HG03095 (cell line): ENCODE data around the gene CCDC171.

ENCODE experiments used
- ATAC-seq: cut with Tn5 transposase; IDR thresholded peaks from one replicate; pipeline ENCODE4 v1.9.1; 2021; ENCODE audit warnings: moderate library complexity; ENCODE audit not compliant: unreplicated experiment

The CCDC171 gene

GRCh38 chr9:15975101-15975778 lies 422.4 kb downstream of the CCDC171 start:
- no peak for ATAC-seq

GRCh38 chr9:15977438-15977837 lies 424.6 kb downstream of the CCDC171 start:
- no peak for ATAC-seq

DNA sequence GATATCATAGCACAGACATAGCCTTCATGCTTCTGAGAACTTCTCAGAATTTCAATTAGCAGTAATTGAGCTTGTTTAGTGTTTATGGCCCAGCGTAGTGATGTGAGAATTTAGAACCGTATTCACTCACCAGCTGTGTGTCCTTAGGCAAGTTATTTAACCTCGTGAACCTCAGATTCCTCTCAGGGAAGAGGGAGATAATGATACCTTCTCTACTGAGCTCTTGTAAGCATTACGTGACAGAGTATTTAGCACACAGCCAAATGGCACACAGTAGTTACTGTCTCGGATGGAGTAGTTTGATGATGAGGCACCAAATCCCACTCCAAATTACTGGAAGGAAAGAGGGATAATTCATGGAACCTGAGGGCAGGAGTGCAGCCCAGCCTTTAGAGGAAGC lies 429.3 kb downstream of the CCDC171 start:
- ATAC-seq, result no peak

DNA sequence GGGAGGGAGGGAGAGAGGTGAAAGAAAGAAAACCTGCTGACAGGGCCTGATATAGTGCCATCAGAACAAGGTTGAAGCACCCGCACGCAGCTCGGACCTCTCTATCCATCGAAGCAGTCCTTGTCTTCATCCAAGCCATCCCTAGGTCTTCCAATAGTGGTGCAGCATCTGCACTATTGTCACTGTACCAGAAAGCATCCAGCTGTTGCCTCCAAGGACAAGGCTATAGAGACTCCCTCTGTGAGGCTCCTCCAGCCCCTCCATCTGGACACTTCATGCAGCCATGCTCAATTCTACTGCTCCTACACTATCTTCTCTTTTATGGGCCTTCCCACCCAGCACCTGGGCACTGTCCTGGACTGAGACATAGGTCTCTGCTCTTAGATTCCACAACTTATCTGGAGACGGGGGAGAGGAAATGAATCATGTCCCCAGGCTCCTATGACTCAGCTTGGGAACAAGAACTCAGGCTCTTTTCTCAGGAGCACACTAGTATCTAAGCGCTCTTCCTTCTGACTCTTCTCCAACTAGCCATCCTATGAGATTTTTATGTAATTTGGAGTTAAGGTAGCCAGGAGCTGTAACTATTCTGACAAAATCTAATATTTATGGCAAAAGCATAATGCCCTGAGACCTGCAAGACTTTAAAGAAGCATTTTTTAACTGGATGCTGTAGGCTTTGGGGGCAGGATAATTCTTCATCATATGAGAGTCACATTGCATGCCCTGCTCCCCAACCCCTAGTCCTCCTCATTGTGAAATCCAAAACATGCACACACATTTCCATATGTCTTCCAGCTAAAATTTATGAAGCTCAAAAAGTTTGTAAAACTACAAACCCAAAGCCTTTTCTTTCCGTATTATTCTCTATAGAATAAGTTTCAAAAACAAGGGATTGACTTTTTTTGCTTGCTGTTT lies 446.8 kb downstream of the CCDC171 start:
- ATAC-seq, result no peak

DNA sequence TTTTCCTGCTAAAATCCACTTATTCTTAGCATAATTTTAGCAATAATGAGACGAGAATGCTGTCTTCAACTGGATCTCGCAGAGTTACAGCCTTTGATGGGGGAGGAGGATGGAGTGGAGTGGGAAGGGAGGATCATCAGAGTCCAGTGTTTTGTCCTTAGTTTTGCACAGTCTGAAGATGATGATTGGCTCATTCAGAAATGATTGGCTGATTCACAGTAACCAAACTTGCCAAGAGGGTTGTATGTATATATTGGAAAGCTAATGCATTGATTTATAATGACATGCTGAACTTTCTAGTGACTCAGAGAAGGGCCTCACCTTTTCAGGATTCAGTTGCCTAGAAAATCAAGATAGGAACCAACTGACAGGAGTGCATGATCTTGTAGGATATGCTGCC lies 448.0 kb downstream of the CCDC171 start:
- ATAC-seq, result no peak

- ATAC-seq, result no peak
These were observed 449.0 kb downstream of the CCDC171 start for GRCh38 chr9:16001856-16002255.

- ATAC-seq, result no peak
These were observed 450.0 kb downstream of the CCDC171 start for GRCh38 chr9:16002816-16003215.

GRCh38 chr9:16003785-16004184 lies 450.9 kb downstream of the CCDC171 start:
- no peak for ATAC-seq

DNA sequence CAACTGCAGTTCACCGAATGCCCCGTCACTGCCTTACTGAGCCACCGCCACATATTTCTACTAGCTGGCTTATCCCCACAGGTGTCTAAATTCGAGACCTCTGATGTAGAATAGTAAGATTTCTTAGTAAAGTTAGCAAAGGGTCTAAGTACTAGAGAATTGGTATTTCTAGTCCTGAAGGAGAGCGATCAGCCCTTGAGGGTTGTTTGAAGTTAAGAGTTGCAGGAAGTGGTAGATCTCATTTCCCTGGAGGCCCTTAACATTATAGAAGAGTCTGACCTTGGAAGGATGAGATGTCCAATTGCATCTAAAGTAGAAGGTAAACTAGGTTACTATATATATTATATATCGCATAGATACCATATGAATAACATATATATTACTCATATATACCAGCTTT lies 451.8 kb downstream of the CCDC171 start:
- ATAC-seq, result no peak

- ATAC-seq, result no peak
These were observed 457.4 kb downstream of the CCDC171 start for GRCh38 chr9:16010221-16010620.

DNA sequence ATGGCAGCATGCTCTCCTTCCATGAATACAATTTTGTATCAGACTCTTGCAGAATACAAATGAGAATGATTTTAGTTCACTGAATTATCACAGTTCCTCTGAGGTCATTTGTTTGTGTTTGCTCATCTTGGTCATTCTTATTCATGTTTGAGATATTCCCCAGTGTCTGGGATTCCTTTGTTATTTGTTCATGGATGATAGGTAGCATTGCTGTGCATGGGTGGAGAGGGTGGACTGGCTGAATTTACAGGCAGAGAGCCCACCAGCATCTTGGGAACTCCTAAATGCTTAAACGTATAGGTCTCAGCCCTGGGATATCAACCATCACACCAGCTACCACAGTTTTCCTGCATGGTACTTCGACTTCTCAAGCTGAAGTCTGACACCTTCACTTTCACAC lies 459.8 kb downstream of the CCDC171 start:
- no peak for ATAC-seq

DNA sequence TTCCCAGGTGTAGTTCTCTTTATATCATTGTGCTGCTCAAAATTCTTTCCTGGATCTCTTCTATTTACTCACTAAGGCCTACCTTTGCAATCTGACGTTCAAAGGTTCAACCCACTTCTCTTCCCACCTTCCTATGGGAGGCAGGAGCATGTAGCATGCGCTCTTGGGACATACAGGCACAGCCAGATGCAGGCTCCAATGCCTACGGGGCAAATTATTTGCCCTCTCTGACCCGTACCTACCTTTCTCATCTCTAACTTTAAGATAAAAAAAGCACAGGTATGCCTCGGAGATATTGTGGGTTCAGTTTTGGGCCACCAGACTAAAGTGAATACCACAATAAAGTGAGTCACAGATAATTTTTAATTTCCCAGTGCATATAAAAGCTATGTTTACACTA lies 460.5 kb downstream of the CCDC171 start:
- ATAC-seq, result no peak

DNA sequence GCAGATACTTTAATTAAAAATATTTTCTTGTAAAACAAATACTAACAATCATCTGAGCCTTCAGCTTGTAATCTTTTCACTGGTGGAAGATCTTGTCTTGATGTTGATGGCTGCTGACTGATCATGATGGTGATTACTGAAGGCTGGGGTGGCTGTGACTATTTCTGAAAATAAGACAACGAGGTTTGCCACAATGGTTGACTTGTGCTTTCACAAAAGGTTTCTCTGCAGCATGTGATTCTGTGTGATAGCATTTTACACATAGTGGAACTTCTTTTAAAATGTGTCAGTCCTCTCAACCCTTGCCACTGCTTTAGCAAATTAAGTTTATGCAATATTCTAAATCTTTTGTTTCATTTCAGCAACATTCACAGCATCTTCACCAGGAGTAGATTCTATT lies 461.0 kb downstream of the CCDC171 start:
- no peak for ATAC-seq

GRCh38 chr9:16022228-16022627 lies 469.4 kb downstream of the CCDC171 start:
- no peak for ATAC-seq

DNA sequence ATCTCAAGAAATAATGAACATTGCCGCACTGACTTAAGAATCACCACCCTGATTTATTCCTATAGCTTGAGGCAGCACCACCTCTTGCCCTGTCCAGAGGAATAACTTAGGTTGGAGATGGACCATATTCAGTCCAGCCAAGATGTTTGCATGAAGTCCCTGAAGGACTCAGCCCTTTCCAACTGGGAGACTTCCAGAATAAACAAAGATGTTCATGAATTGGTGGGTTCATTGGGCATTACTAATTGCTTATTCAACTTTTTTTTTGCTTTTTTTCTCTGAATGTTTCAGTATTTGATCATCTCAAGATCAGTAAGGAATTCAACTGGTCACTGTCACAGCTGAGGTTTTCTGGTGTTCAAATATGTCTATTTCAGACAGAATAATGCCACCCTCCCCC lies 470.6 kb downstream of the CCDC171 start:
- ATAC-seq, result no peak
